NCI-H146 treated with DMSO at 0.1 percent for 48 hours (cell line): Measurements from ENCODE around the gene NFKB1.
"Not testable (repeated sequence)": the region's sequence is repeated elsewhere in the genome, so short reads cannot be mapped to it uniquely, and the experiment has no call there.

Experiments used
- DNase-seq: peaks from one replicate; lab custom pipeline; 2025; ENCODE audit not compliant: unreplicated experiment; lab: John Stamatoyannopoulos, UW

NFKB1 gene

GRCh38 chr4:102593147-102593546 is 92.0 kb downstream of the NFKB1 start:
- no peak for DNase-seq

- no peak for DNase-seq
These were observed 92.8 kb downstream of the NFKB1 start for GRCh38 chr4:102594000-102594399.

DNA sequence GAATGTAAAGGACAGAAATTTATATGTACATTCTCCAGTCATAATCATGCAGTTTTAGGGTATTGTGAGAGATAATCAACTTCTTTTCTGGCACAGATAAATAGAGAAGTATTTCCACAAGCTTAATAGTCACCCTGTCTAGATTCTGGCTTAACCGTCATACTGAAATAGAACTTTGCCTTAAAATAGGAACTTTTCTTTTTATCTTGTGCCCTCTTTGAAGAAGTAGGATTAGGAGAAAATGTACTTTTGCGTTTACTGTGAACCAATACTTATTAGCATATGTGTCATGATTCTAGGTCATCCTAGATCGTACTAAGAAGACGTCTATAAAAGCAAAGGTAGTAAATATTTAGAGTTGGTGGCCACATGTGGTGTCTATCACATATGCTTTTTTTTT is 95.4 kb downstream of the NFKB1 start:
- no peak for DNase-seq

DNA sequence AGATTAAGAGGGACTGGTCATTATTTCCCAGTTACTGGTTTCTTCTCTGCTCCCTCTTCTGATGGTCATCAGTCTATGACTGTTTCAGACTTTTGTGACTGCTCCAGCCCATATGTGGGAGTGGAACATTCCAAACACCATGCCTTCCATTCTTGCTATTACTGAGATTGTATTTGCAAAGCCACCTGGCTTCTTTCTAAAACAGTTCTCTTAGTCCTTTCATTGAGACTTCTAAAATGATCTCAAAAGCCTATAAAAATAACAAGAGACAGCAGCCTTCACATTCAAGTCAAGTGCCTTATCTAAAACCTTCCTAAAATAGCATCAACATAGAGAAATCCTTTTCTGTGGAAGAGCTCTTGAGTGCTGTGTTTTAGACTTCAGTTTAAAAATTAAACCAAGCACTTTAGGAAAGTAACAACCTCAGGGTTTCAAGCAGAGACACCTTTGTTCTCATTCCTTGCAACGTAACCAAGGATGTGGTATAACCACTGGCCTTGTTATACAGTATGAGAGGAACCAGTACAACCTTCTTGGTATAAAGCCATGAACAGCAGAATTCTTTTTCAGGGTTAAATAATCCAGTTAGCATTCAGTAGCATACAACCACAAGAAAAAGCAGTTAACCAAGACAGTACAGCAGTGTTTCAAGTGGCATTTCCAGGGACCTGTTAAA is 97.1 kb downstream of the NFKB1 start:
- DNase-seq, result no peak

DNA sequence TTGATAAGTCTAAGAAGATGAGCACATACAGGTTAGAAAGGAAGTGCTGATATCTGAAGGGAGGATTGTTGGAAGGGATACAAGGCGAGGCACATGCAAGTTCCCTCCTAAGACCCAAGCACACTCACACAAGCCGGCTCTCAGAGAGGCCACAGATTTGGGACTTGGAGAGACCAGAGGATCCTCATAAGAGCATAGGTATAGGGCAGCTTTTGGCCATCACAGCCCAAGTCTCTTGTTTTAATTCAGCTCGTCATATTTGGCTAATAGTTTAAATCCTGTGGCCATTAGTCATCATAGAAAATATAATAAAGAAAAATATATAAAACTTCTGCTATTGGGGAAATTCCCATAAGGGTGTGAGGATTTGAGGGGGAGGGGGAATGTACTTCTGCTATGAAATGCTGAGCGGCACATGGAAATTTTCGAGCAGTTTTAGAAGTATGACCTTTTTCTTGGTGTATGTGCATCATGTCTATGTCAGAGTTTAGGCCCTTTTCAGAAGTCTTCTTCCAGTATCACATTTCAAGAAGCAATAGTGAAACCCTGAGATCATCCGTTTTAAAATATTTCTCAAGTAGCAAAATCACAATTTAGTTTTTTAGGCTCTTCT is 97.7 kb downstream of the NFKB1 start:
- no peak for DNase-seq

- no peak for DNase-seq
These were observed 98.3 kb downstream of the NFKB1 start for GRCh38 chr4:102599455-102599854.

DNA sequence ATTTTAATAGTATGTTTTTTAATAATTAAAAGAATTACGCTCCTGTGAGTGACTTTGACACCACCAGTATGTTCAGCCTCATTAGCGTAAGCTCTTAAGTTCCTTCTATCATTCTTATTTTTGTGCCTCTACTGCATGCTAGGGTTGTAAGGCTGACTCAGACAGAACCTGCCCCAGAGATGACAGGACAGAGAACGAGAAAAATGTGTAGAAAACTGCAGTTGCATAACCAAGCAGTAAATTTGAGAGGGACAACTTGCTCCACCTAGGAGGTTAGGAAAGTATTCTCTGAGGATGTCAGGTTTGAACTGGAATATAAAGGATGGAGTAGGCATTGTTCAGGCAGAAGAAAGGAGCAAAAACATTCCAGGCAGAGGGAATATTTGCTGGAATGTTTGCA is 98.7 kb downstream of the NFKB1 start:
- DNase-seq, result no peak

DNA sequence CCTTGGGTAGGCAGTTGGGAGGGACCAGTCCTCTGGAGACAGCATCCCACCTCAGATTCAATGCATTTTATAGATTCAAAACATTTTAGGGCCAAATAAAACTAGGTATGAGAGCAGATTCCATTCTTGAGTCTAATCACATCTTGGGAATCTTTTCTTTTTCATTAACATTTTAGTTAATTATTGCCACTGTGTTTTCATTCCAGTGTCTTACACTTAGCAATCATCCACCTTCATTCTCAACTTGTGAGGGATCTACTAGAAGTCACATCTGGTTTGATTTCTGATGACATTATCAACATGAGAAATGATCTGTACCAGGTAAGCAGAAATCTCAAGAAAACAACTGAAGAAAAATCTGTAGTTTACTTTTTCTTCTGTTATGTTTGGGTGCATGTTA is 99.5 kb downstream of the NFKB1 start:
- no peak for DNase-seq

DNA sequence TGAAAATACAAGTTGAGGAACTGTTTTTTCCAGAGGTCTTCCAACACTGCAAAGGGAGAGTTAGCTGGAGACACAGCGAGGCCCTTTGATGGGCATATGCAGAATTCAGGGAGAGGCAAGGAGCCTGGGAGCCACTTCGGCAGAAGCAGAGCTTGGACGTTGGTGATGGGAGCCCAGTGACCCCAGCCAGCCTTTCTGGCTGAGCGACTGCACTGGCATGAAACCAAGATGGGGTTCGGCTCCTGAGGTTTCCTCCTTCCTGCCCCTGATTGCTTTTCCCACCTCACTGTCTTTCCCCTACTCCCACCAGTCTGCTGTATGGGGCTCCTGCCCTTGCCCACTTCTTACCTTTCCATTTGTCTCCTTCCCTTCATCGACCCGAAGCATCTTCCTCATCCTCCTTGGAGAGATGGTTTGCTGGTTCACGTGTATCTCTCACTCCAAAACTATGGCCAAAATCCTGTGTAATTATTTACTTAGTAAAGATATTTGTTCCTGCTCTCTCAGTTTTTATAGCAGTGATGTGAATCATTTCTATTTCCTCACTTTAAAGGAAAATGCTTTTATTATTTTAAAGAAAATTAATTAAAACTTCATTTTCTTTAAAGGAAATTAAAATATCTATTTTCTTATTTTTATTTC is 100.5 kb downstream of the NFKB1 start:
- no peak for DNase-seq

DNA sequence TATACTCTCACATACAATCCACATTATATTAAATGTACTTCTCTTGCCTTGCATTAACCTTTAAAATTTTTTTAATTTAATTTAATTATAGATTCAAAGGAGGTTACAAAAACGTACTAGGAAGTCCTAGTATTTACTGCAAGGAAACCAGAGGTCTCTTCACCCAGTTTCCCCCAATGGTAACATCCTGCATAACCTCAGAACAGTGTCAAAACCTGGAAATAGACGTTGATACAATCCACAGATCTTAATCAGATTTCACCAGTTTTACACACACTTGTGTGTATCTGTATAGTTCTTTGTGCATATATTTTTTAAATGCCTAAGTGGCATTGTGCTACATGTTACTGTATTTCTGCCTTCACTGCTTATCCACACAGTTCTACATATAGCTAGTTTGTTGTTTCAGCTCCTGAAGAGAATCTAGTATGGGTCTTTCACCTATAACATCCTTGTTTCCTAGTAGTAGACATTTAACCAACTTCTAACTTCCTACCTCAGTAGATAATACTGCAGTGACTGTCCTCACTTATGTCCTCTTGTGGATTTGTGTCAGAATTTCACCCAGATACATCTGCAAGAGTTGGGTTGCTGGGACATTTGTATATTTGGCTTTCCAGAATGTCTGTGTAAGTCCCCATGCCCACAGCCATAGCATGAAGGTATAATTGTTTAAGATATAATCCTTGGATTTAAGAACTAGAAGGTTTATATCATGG is 103.2 kb downstream of the NFKB1 start:
- no peak for DNase-seq

DNA sequence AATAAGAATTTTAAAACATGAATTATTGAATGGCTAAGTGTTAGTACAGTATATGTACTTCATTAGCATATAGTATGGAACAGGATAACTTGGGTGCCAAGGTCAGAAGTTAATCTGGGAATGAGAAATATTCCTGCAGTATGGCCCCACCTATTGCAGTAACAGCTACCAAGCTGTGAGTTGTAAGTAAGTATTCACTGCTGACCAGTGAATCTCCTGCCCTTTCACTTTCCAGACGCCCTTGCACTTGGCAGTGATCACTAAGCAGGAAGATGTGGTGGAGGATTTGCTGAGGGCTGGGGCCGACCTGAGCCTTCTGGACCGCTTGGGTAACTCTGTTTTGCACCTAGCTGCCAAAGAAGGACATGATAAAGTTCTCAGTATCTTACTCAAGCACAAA is 105.1 kb downstream of the NFKB1 start:
- no peak for DNase-seq

DNA sequence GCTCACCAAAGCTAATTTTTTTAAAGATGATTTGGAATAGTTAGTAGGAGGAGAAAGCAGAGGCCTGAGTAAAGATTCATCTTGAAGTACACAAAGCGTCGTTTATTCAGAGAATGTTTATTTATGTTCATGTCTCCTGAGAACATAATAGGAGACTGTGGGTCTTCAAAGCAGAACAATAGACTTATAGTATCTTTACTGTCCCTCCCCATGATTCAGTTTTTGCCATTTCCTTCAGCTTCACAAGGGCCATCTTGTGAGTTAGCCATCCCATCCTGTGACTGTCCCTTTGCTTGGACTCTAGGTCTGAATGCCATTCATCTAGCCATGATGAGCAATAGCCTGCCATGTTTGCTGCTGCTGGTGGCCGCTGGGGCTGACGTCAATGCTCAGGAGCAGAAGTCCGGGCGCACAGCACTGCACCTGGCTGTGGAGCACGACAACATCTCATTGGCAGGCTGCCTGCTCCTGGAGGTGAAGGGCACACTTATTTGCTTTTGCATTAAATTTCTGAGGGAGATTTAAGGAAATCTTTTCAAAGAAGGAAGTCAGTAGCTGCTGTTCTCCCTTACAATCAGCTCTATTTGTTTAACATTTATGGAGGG is 105.8 kb downstream of the NFKB1 start:
- DNase-seq, result no peak

GRCh38 chr4:102608190-102608589 is 107.0 kb downstream of the NFKB1 start:
- no peak for DNase-seq

DNA sequence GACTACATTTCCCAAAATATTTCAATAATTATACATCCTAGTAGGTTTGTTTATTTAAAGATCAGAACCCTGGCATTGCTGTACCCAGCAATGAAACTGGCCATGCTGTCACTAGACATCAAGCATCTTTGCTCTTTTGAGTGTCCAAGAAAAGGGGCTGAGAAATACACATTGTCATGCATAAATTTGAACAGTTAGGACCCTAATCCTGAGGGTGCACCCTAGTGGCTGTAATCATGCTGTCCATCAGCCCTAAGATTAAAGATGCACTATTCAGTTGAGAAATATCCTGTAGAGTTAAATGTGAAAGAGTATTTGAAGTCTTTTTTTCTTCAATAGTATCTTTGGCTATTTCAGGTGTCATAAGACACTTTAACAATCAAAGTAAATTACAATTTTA is 108.8 kb downstream of the NFKB1 start:
- no peak for DNase-seq

- no peak for DNase-seq
These were observed 109.3 kb downstream of the NFKB1 start for GRCh38 chr4:102610476-102610875.

DNA sequence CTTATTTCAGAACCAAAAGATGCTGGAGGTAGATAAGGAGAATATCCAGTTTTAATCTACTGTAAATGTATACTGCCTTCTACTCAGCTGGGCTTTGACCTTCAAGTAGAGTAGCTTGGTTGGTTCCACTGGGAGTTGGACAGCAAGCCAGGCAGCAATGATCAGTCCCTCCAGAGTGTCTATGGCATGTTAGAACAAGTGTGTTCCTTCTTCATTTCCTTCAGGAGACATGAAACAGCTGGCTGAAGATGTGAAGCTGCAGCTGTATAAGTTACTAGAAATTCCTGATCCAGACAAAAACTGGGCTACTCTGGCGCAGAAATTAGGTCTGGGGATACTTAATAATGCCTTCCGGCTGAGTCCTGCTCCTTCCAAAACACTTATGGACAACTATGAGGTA is 111.1 kb downstream of the NFKB1 start:
- no peak for DNase-seq

GRCh38 chr4:102612824-102613366 is 111.7 kb downstream of the NFKB1 start:
- DNase-seq, result no peak

DNA sequence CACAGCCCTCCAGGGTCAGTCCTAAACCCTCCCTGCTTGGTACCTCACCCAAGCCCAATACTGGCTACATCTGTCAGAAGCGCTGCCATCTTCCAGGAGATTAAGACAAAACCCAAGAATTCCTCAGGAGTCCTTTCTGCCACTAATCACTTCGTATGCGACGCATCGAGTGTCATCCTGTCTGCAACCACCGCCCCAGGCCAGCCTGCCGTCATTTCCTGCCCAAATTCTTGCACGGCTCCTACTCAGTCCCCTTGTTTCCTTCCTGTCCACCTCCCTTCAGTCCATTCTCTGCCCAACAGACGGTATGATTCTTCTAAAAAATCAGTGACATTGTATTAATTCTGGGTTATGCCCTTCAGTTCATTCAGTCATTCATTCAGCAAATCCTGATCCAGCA is 113.6 kb downstream of the NFKB1 start:
- no peak for DNase-seq

GRCh38 chr4:102616636-102617035 is 115.5 kb downstream of the NFKB1 start:
- no peak for DNase-seq

GRCh38 chr4:102619021-102619420 is 117.9 kb downstream of the NFKB1 start:
- DNase-seq, result not testable (repeated sequence)
